Measurements from ENCODE around the gene PTPN1.
"Not testable (repeated sequence)": the region's sequence is repeated elsewhere in the genome, so short reads cannot be mapped to it uniquely, and the experiment has no call there.

PTPN1 gene

GRCh38 chr20:50611128-50611810 is 101.1 kb downstream of the PTPN1 start:
- H3K9ac ChIP-seq (ENCODE audit: low read depth, low read length), result no peak overlapping the region

GRCh38 chr20:50613438-50614169 is 103.4 kb downstream of the PTPN1 start:
- no peaks in the 10 kb centered on the region for H3K36me3 ChIP-seq (ENCODE audit: insufficient read depth, low read length)
- H3K4me3 ChIP-seq (ENCODE audit: low read length), result no peak overlapping the region
- H3K9me3 ChIP-seq (ENCODE audit: insufficient read depth, low read depth, low read length), result no peaks in the 10 kb centered on the region
- H3K27me3 ChIP-seq (ENCODE audit: insufficient read depth, low read length), result no peaks in the 10 kb centered on the region
- H3K9ac ChIP-seq (ENCODE audit: low read depth, low read length), result no peak overlapping the region
- H3K27ac ChIP-seq (ENCODE audit: low read depth, low read length), result no peak overlapping the region
- WGBS, result 96% methylated on average over 15 of the region's 15 CpGs
- no peaks in the 10 kb centered on the region for H3K4me1 ChIP-seq (ENCODE audit: insufficient read depth, low read length)

More at GRCh38 chr20:50611128-50611810, 101.1 kb downstream of the PTPN1 start:
- Histone ChIP-seq H3K4me3 (ENCODE audit: low read length) (no peak overlapping the region), H3K27ac (ENCODE audit: low read depth, low read length) (no peak overlapping the region), H3K4me1 (ENCODE audit: insufficient read depth, low read length) (no peaks in the 10 kb centered on the region), H3K36me3 (ENCODE audit: insufficient read depth, low read length) (no peaks in the 10 kb centered on the region), H3K9me3 (ENCODE audit: insufficient read depth, low read depth, low read length) (no peaks in the 10 kb centered on the region), H3K27me3 (ENCODE audit: insufficient read depth, low read length) (no peaks in the 10 kb centered on the region)
- WGBS, result 74% methylated on average over 15 of the region's 15 CpGs

- Histone ChIP-seq H3K4me3 (ENCODE audit: low read length) (no peak overlapping the region), H3K27me3 (ENCODE audit: insufficient read depth, low read length) (no peaks in the 10 kb centered on the region), H3K27ac (ENCODE audit: low read depth, low read length) (no peak overlapping the region), H3K9ac (ENCODE audit: low read depth, low read length) (no peak overlapping the region), H3K36me3 (ENCODE audit: insufficient read depth, low read length) (no peaks in the 10 kb centered on the region), H3K4me1 (ENCODE audit: insufficient read depth, low read length) (no peaks in the 10 kb centered on the region), H3K9me3 (ENCODE audit: insufficient read depth, low read depth, low read length) (no peaks in the 10 kb centered on the region)
- 94% methylated on average over 6 of the region's 6 CpGs for WGBS
These were observed 105.2 kb downstream of the PTPN1 start for GRCh38 chr20:50615407-50615806.

GRCh38 chr20:50617022-50617421 is 106.8 kb downstream of the PTPN1 start:
- Histone ChIP-seq H3K27ac (ENCODE audit: low read depth, low read length) (no peak overlapping the region), H3K27me3 (ENCODE audit: insufficient read depth, low read length) (no peaks in the 10 kb centered on the region), H3K36me3 (ENCODE audit: insufficient read depth, low read length) (no peaks in the 10 kb centered on the region), H3K9me3 (ENCODE audit: insufficient read depth, low read depth, low read length) (peaks cover 6% of the 10 kb centered on the region), H3K4me3 (ENCODE audit: low read length) (no peak overlapping the region), H3K4me1 (ENCODE audit: insufficient read depth, low read length) (no peaks in the 10 kb centered on the region), H3K9ac (ENCODE audit: low read depth, low read length) (no peak overlapping the region)
- 94% methylated on average over 5 of the region's 5 CpGs for WGBS

GRCh38 chr20:50618537-50618936 is 108.4 kb downstream of the PTPN1 start:
- WGBS, result 93% methylated on average over 1 of the region's 1 CpG
- H3K4me1 ChIP-seq (ENCODE audit: insufficient read depth, low read length), result no peaks in the 10 kb centered on the region
- H3K9ac ChIP-seq (ENCODE audit: low read depth, low read length), result no peak overlapping the region

GRCh38 chr20:50620459-50620858 is 110.3 kb downstream of the PTPN1 start:
- not testable (repeated sequence) for H3K27me3 ChIP-seq (ENCODE audit: insufficient read depth, low read length); H3K9me3 ChIP-seq (ENCODE audit: insufficient read depth, low read depth, low read length); H3K9ac ChIP-seq (ENCODE audit: low read depth, low read length); H3K4me3 ChIP-seq (ENCODE audit: low read length); H3K27ac ChIP-seq (ENCODE audit: low read depth, low read length); H3K36me3 ChIP-seq (ENCODE audit: insufficient read depth, low read length); H3K4me1 ChIP-seq (ENCODE audit: insufficient read depth, low read length)
- WGBS, result 97% methylated on average over 9 of the region's 9 CpGs

More at GRCh38 chr20:50618537-50618936, 108.4 kb downstream of the PTPN1 start:
- H3K36me3 ChIP-seq (ENCODE audit: insufficient read depth, low read length), result no peaks in the 10 kb centered on the region
- no peak overlapping the region for H3K4me3 ChIP-seq (ENCODE audit: low read length)
- no peak overlapping the region for H3K27ac ChIP-seq (ENCODE audit: low read depth, low read length)
- no peaks in the 10 kb centered on the region for H3K27me3 ChIP-seq (ENCODE audit: insufficient read depth, low read length)
- H3K9me3 ChIP-seq (ENCODE audit: insufficient read depth, low read depth, low read length), result peaks cover 6% of the 10 kb centered on the region

GRCh38 chr20:50621068-50621665 is 111.0 kb downstream of the PTPN1 start:
- no peaks in the 10 kb centered on the region for H3K27me3 ChIP-seq (ENCODE audit: insufficient read depth, low read length)
- H3K9ac ChIP-seq (ENCODE audit: low read depth, low read length), result no peak overlapping the region
- H3K4me1 ChIP-seq (ENCODE audit: insufficient read depth, low read length), result no peaks in the 10 kb centered on the region
- no peaks in the 10 kb centered on the region for H3K36me3 ChIP-seq (ENCODE audit: insufficient read depth, low read length)
- H3K9me3 ChIP-seq (ENCODE audit: insufficient read depth, low read depth, low read length), result peaks cover 6% of the 10 kb centered on the region
- H3K4me3 ChIP-seq (ENCODE audit: low read length), result no peak overlapping the region
- H3K27ac ChIP-seq (ENCODE audit: low read depth, low read length), result no peak overlapping the region
- 91% methylated on average over 4 of the region's 4 CpGs for WGBS

GRCh38 chr20:50624351-50625016 is 114.3 kb downstream of the PTPN1 start:
- no peaks in the 10 kb centered on the region for H3K27me3 ChIP-seq (ENCODE audit: insufficient read depth, low read length)
- H3K27ac ChIP-seq (ENCODE audit: low read depth, low read length), result no peak overlapping the region
- H3K4me3 ChIP-seq (ENCODE audit: low read length), result no peak overlapping the region
- H3K4me1 ChIP-seq (ENCODE audit: insufficient read depth, low read length), result peaks cover 4% of the 10 kb centered on the region; the same call in 1 of the 2 replicates
- WGBS, result 91% methylated on average over 18 of the region's 18 CpGs
- peaks cover 6% of the 10 kb centered on the region for H3K9me3 ChIP-seq (ENCODE audit: insufficient read depth, low read depth, low read length)
- H3K36me3 ChIP-seq (ENCODE audit: insufficient read depth, low read length), result no peaks in the 10 kb centered on the region
- no peak overlapping the region for H3K9ac ChIP-seq (ENCODE audit: low read depth, low read length)

GRCh38 chr20:50625986-50626677 is 115.9 kb downstream of the PTPN1 start:
- H3K4me3 ChIP-seq (ENCODE audit: low read length), result no peak overlapping the region
- WGBS, result 47% methylated on average over 15 of the region's 15 CpGs
- H3K27me3 ChIP-seq (ENCODE audit: insufficient read depth, low read length), result no peaks in the 10 kb centered on the region
- H3K4me1 ChIP-seq (ENCODE audit: insufficient read depth, low read length), result peaks cover 4% of the 10 kb centered on the region; the same call in 1 of the 2 replicates
- no peak overlapping the region for H3K27ac ChIP-seq (ENCODE audit: low read depth, low read length)
- H3K9ac ChIP-seq (ENCODE audit: low read depth, low read length), result no peak overlapping the region
- no peaks in the 10 kb centered on the region for H3K36me3 ChIP-seq (ENCODE audit: insufficient read depth, low read length)
- H3K9me3 ChIP-seq (ENCODE audit: insufficient read depth, low read depth, low read length), result peaks cover 5% of the 10 kb centered on the region

- no peak overlapping the region for H3K27ac ChIP-seq (ENCODE audit: low read depth, low read length)
- H3K4me3 ChIP-seq (ENCODE audit: low read length), result no peak overlapping the region
- 83% methylated on average over 9 of the region's 9 CpGs for WGBS
These were observed 117.6 kb downstream of the PTPN1 start for GRCh38 chr20:50627747-50628146.

More at GRCh38 chr20:50627747-50628146, 117.6 kb downstream of the PTPN1 start:
- H3K9me3 ChIP-seq (ENCODE audit: insufficient read depth, low read depth, low read length), result no peaks in the 10 kb centered on the region
- no peaks in the 10 kb centered on the region for H3K36me3 ChIP-seq (ENCODE audit: insufficient read depth, low read length)
- H3K9ac ChIP-seq (ENCODE audit: low read depth, low read length), result no peak overlapping the region
- no peaks in the 10 kb centered on the region for H3K27me3 ChIP-seq (ENCODE audit: insufficient read depth, low read length)
- peaks cover 4% of the 10 kb centered on the region; the same call in 1 of the 2 replicates for H3K4me1 ChIP-seq (ENCODE audit: insufficient read depth, low read length)
